K562 (cell line): ENCODE data around the gene AKR1D1. TPM values are rescaled to one million over a fixed set of nuclear protein-coding genes. Genes with fewer than 3 reads are reported as not detected.

ENCODE experiments used
- AFF4 ChIP-seq: sonication (generic); formaldehyde crosslinking; IDR thresholded peaks from 2 replicates; pipeline ENCODE4 v1.8.0; 2023; ENCODE audit warnings: mild to moderate bottlenecking, missing genetic modification reagents
- ATF7 ChIP-seq: fragments of 450-650 bp; IDR thresholded peaks from 2 replicates; pipeline ENCODE4 v1.7.1; 2014; ENCODE audit warnings: mild to moderate bottlenecking, moderate library complexity
- MYC ChIP-seq, 2 experiments: fragments of 250-450 bp in 1 of 2; sonication (Bioruptor Pico) in 1 of 2; IDR thresholded peaks; 2 replicates each; pipeline versions ENCODE4 v1.5.1 to v1.6.1; 2012 to 2021; ENCODE audit warnings: low read depth in 2 of 2, borderline replicate concordance in 1 of 2, improper control_type of control experiment in 1 of 2, low read length in 1 of 2, mild to moderate bottlenecking in 1 of 2, moderate library complexity in 1 of 2
- PHTF2 ChIP-seq: fragments of 250-450 bp; sonication (Bioruptor Pico); IDR thresholded peaks from 2 replicates; pipeline ENCODE4 v1.5.0; 2021; ENCODE audit warnings: mild to moderate bottlenecking
- RCOR1 ChIP-seq, 2 experiments: IDR thresholded peaks; 2 replicates each; pipeline ENCODE4 v1.6.1; 2012; ENCODE audit warnings: low read depth in 2 of 2, low read length in 2 of 2, borderline replicate concordance in 1 of 2, improper control_type of control experiment in 1 of 2
- RFX5 ChIP-seq: IDR thresholded peaks from 2 replicates; pipeline ENCODE4 v1.6.1; 2011; ENCODE audit warnings: low read depth, mild to moderate bottlenecking, improper control_type of control experiment, low read length
- RREB1 ChIP-seq: fragments of 250-450 bp; sonication (Bioruptor Pico); IDR thresholded peaks from 2 replicates; pipeline ENCODE4 v1.4.0; 2020
- SAFB ChIP-seq: fragments of 200-400 bp; formaldehyde crosslinking; IDR thresholded peaks from 2 replicates; pipeline ENCODE4 v1.6.1; 2017; ENCODE audit warnings: low read depth, low read length, borderline replicate concordance
- SIRT6 ChIP-seq: IDR thresholded peaks from one replicate; pipeline ENCODE4 v1.6.1; 2012; ENCODE audit warnings: low read depth, mild to moderate bottlenecking, control low read depth, inconsistent platforms, low read length, moderate library complexity
- SMC3 ChIP-seq: conservative IDR thresholded peaks from 2 replicates; pipeline ENCODE4 v1.6.1; 2011; ENCODE audit warnings: low read depth, low read length, improper control_type of control experiment; ENCODE audit not compliant: insufficient read depth
- TCF3 ChIP-seq: sonication (generic); formaldehyde crosslinking; IDR thresholded peaks from 2 replicates; pipeline ENCODE4 v1.4.0; 2020; ENCODE audit warnings: mild to moderate bottlenecking, missing genetic modification reagents
- U2AF1 ChIP-seq: fragments of 200-400 bp; formaldehyde crosslinking; optimal IDR thresholded peaks from 2 replicates; pipeline ENCODE3; 2017; ENCODE audit warnings: mild to moderate bottlenecking, low read depth, low read length, moderate library complexity
- ZFPM2 ChIP-seq: fragments of 250-450 bp; sonication (Bioruptor Pico); IDR thresholded peaks from 2 replicates; pipeline ENCODE4 v1.5.1; 2022; ENCODE audit warnings: mild to moderate bottlenecking
- ZNF445 ChIP-seq: fragments of 250-450 bp; sonication (Bioruptor Pico); IDR thresholded peaks from 2 replicates; pipeline ENCODE4 v1.4.0; 2020; ENCODE audit warnings: low read depth, mild to moderate bottlenecking, moderate library complexity
- ZNF639 ChIP-seq, 2 experiments: fragments of 200-800 bp in 1 of 2; sonication (Bioruptor generic) in 1 of 2; sonication (generic) in 1 of 2; formaldehyde crosslinking in 1 of 2; IDR thresholded peaks in 1 of 2; conservative IDR thresholded peaks in 1 of 2; 2 replicates each; pipeline versions ENCODE4 v1.5.0 to v1.6.1; 2016 to 2020; ENCODE audit warnings: missing compliant biosample characterization in 1 of 2, missing genetic modification characterization in 1 of 2, missing genetic modification reagents in 1 of 2
- ZSCAN29 ChIP-seq: fragments of 450-650 bp; IDR thresholded peaks from 2 replicates; pipeline ENCODE4 v1.6.1; 2017
- ZSCAN32 ChIP-seq: fragments of 450-650 bp; formaldehyde crosslinking; IDR thresholded peaks from 2 replicates; pipeline ENCODE4 v1.4.0; 2020; ENCODE audit warnings: mild to moderate bottlenecking, moderate library complexity
- polyA plus RNA-seq, 8 experiments: library from polyadenylated mRNA; depleted of rRNA in 4 of 8; stranded (reverse) in 5 of 8; unstranded in 3 of 8; fragments of >200 nt; fragmentation: Nextera tagmentation in 2 of 8; fragmentation: Illumina TruSeq in 1 of 8; extraction: Ambion mirVana in 2 of 8; extraction: Trizol in 1 of 8; gene quantifications; 2 replicates each; pipeline versions ENCODE4 v1.2.1 to v1.2.3, GENCODE V29; 2011 to 2014; ENCODE audit warnings: inconsistent platforms in 1 of 8, missing spikeins in 1 of 8
- total RNA-seq, 7 experiments: library from RNA; depleted of rRNA in 6 of 7; stranded (reverse); fragments of >200 nt in 6 of 7; fragmentation: Illumina TruSeq in 2 of 7; extraction: Trizol in 2 of 7; gene quantifications; 2 replicates each; pipeline versions ENCODE4 v1.2.1 to v1.2.3, GENCODE V29; 2011 to 2021; ENCODE audit warnings: low replicate concordance in 1 of 7

AKR1D1 gene
- total and polyA plus RNA-seq, 9 of the 15 experiments (the other 6 are each of a cell fraction or from before 2014, with no cell fraction given), result not detected

GRCh38 chr7:138161600-138162081 lies 85.4 kb downstream of the AKR1D1 start (continued):
- TF ChIP-seq RREB1 (CRISPR knock-in tag) (peak; percentile 87; the same call in 1 of the 2 replicates), ZNF445 (no peak), ATF7 (peak; percentile 44; the same call in 1 of the 2 replicates), RCOR1 (IDR thresholded peaks at IDR 0.05; ENCODE audit: borderline replicate concordance in 1 of 2, low read depth in 2 of 2, low read length in 2 of 2) (peak in 1 of 2 experiments; percentile 90; a peak in 2 of 4 replicates), ZSCAN29 (no peak), RFX5 (peak; percentile 74; the same call in 1 of the 2 replicates), SAFB (no peak), AFF4 (0 out of 2 replicates have a peak, but pooled peaks have one; percentile 39), TCF3 (CRISPR knock-in tag) (no peak), SIRT6 (no peak), SMC3 (peak; percentile 97), ZFPM2 (CRISPR knock-in tag) (no peak), PHTF2 (CRISPR knock-in tag) (no peak), U2AF1 (no peak), ZSCAN32 (no peak), ZNF639 (CRISPR knock-in tag; conservative IDR thresholded peaks at IDR 0.05 in 1 of 2, IDR thresholded peaks at IDR 0.05 in 1 of 2) (no peak), MYC (IDR thresholded peaks at IDR 0.05; ENCODE audit: low read depth, low read length) (no peak), MYC (CRISPR knock-in tag; IDR thresholded peaks at IDR 0.05; ENCODE audit: borderline replicate concordance, low read depth) (no peak)
